Neural cell (in vitro differentiated cells): Measurements from ENCODE around the gene DTNBP1.

Experiments used
- CTCF ChIP-seq: fragments of 450-650 bp; IDR thresholded peaks from 2 replicates; pipeline ENCODE4 v1.5.1; 2014; ENCODE audit warnings: antibody characterized with exemption, mild to moderate bottlenecking, moderate library complexity; ENCODE audit not compliant: poor library complexity, severe bottlenecking
- EP300 ChIP-seq: fragments of 450-650 bp; conservative IDR thresholded peaks from 2 replicates; pipeline ENCODE4 v1.6.1; 2014; ENCODE audit warnings: antibody characterized with exemption, mild to moderate bottlenecking, moderate library complexity; ENCODE audit not compliant: poor library complexity, severe bottlenecking
- MXI1 ChIP-seq: fragments of 450-650 bp; conservative IDR thresholded peaks from 2 replicates; pipeline ENCODE4 v1.6.1; 2014; ENCODE audit warnings: antibody characterized with exemption, mild to moderate bottlenecking; ENCODE audit not compliant: poor library complexity, severe bottlenecking
- POLR2AphosphoS5 ChIP-seq: IDR thresholded peaks from 2 replicates; pipeline ENCODE4 v1.6.1; 2012
- REST ChIP-seq: IDR thresholded peaks from 2 replicates; pipeline ENCODE4 v1.6.1; 2012; ENCODE audit warnings: borderline replicate concordance
- SMC3 ChIP-seq: fragments of 450-650 bp; conservative IDR thresholded peaks from 2 replicates; pipeline ENCODE4 v1.6.1; 2014; ENCODE audit warnings: antibody characterized with exemption, mild to moderate bottlenecking, moderate library complexity; ENCODE audit not compliant: poor library complexity

DNA sequence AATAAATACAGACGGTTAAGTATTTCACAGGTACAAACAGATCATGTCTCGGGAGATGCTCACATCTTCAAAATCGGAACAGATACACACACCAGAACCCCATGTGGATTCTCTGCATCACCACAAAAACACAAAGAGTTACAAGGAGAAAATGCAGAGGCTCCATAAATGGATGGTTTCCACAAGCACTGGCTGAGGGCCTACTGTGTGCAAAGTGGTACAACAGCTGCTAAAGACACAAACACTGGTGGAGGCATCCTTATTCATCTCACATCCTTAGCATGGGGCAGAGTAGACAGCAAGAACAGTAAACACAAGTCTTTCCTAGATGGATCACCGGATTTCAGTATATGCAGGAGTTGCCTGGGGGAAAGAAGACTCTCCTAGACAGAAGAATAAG, 88.8 kb downstream of the DTNBP1 start:
- TF ChIP-seq CTCF (no peak), EP300 (no peak), MXI1 (no peak), POLR2AphosphoS5 (no peak), SMC3 (no peak), REST (no peak)
